GM12865 (cell line): Measurements from ENCODE around the gene BMPR1A.
A peak's percentile ranks its signal among the peaks of the same experiment; 100 is the strongest.

ENCODE experiments used
- DNase-seq: peaks from one replicate; pipeline ENCODE4 v3.0.0; 2010; ENCODE audit warnings: low read depth
- H3K4me3 ChIP-seq: 2 replicates; pipeline ENCODE4 v1.5.1; 2011; ENCODE audit warnings: mild to moderate bottlenecking, low read depth, low read length, control low read depth
- CTCF ChIP-seq: IDR thresholded peaks from 2 replicates; pipeline ENCODE4 v1.5.1; 2011; ENCODE audit warnings: low read length, control low read depth, low read depth, inconsistent platforms; ENCODE audit not compliant: insufficient read depth; ENCODE audit errors: missing control alignments

Gene BMPR1A

GRCh38 chr10:86967481-86967941, 211.1 kb downstream of the BMPR1A start:
- DNase-seq, result no peak
- no peak overlapping the region for H3K4me3 ChIP-seq
- no peak for TF ChIP-seq CTCF

GRCh38 chr10:86968271-86968993, 212.0 kb downstream of the BMPR1A start, which contains the start of gene ADIRF:
TSS of gene ADIRF (plus strand) at chr10:86968482. CDS start at chr10:86968545, 63 bp downstream.
- no peak within 1 kb of the TSS for H3K4me3 ChIP-seq
- no peak for TF ChIP-seq CTCF
- DNase-seq, result no peak

- DNase-seq, result no peak
- TF ChIP-seq CTCF, result no peak
- H3K4me3 ChIP-seq, result no peak overlapping the region
These were observed 212.6 kb downstream of the BMPR1A start for GRCh38 chr10:86968994-86969355.

- TF ChIP-seq CTCF, result no peak
- H3K4me3 ChIP-seq, result no peak overlapping the region
- no peak for DNase-seq
These were observed 213.1 kb downstream of the BMPR1A start for GRCh38 chr10:86969421-86970041.

- peak overlapping the region; percentile 58 for H3K4me3 ChIP-seq
- no peak for DNase-seq
- TF ChIP-seq CTCF, result no peak
These were observed 214.0 kb downstream of the BMPR1A start for GRCh38 chr10:86970162-86970981.

- no peak for TF ChIP-seq CTCF
- no peak for DNase-seq
- peak overlapping the region; percentile 58 for H3K4me3 ChIP-seq
These were observed 214.5 kb downstream of the BMPR1A start for GRCh38 chr10:86970982-86971231.
